Neural cell (in vitro differentiated cells): ENCODE results near the gene ASPSCR1. TPM values are rescaled to one million over a fixed set of nuclear protein-coding genes. Genes with fewer than 3 reads are reported as not detected.

Experiments
- H2AFZ ChIP-seq: fragments of 200-600, 300-800 bp; sonication (generic), shearing (Covaris generic); 2 replicates; pipeline ENCODE4 v1.6.0; 2014; ENCODE audit warnings: low read depth, mild to moderate bottlenecking, antibody characterized with exemption, low read length, moderate library complexity
- H3F3A ChIP-seq: fragments of 200-600 bp; shearing (Covaris generic); 2 replicates; pipeline ENCODE4 v1.6.1; 2016; ENCODE audit warnings: mild to moderate bottlenecking, moderate library complexity, mixed read lengths, antibody characterized with exemption, low read length; ENCODE audit not compliant: insufficient read depth, poor library complexity, severe bottlenecking
- H3K27ac ChIP-seq: fragments of 200-600, 300-800 bp; sonication (generic), shearing (Covaris generic); 2 replicates; pipeline ENCODE4 v1.5.1; 2014; ENCODE audit warnings: mild to moderate bottlenecking, low read length, moderate library complexity
- H3K27me3 ChIP-seq: fragments of 300-800, 200-600 bp; sonication (generic), shearing (Covaris generic); 2 replicates; pipeline ENCODE4 v1.6.0; 2014; ENCODE audit warnings: mild to moderate bottlenecking, low read depth, low read length, moderate library complexity; ENCODE audit not compliant: insufficient read depth
- H3K36me3 ChIP-seq: fragments of 300-800, 200-600 bp; sonication (generic), shearing (Covaris generic); 2 replicates; pipeline ENCODE4 v1.5.1; 2014; ENCODE audit warnings: mild to moderate bottlenecking, antibody characterized with exemption, low read length, moderate library complexity; ENCODE audit not compliant: insufficient read depth
- H3K4me2 ChIP-seq: fragments of 300-800, 200-600 bp; sonication (generic), shearing (Covaris generic); 2 replicates; pipeline ENCODE4 v1.6.0; 2014; ENCODE audit warnings: mild to moderate bottlenecking, low read length
- H3K4me3 ChIP-seq: fragments of 300-800, 200-600 bp; sonication (generic), shearing (Covaris generic); 2 replicates; pipeline ENCODE4 v1.5.1; 2014; ENCODE audit warnings: mild to moderate bottlenecking, low read length, moderate library complexity
- H3K79me2 ChIP-seq: fragments of 200-600 bp; shearing (Covaris generic); replicated peaks from 2 replicates; pipeline ENCODE4 v1.6.0; 2014; ENCODE audit warnings: mild to moderate bottlenecking, low read length, moderate library complexity; ENCODE audit not compliant: insufficient read depth
- H3K9ac ChIP-seq: fragments of 300-800, 200-600 bp; sonication (generic), shearing (Covaris generic); 2 replicates; pipeline ENCODE4 v1.6.1; 2016; ENCODE audit warnings: mild to moderate bottlenecking, low read length, mixed read lengths
- H3K9me2 ChIP-seq: fragments of 200-600 bp; shearing (Covaris generic); 2 replicates; pipeline ENCODE4 v1.6.1; 2016; ENCODE audit warnings: mild to moderate bottlenecking, low read length, mixed read lengths; ENCODE audit not compliant: insufficient read depth
- H3K9me3 ChIP-seq: fragments of 200-600, 300-800 bp; sonication (generic), shearing (Covaris generic); 2 replicates; pipeline ENCODE4 v1.6.1; 2016; ENCODE audit warnings: mild to moderate bottlenecking, mixed run types, low read length, moderate library complexity, mixed read lengths
- H4K20me1 ChIP-seq: fragments of 200-600 bp; shearing (Covaris generic); 2 replicates; pipeline ENCODE4 v1.6.1; 2016; ENCODE audit warnings: mild to moderate bottlenecking, mixed run types; ENCODE audit not compliant: insufficient read depth
- EP300 ChIP-seq: fragments of 450-650 bp; conservative IDR thresholded peaks from 2 replicates; pipeline ENCODE4 v1.6.1; 2014; ENCODE audit warnings: antibody characterized with exemption, mild to moderate bottlenecking, moderate library complexity; ENCODE audit not compliant: poor library complexity, severe bottlenecking
- EZH2 ChIP-seq: fragments of 200-600, 300-800 bp; shearing (Covaris generic), sonication (generic); IDR thresholded peaks from 2 replicates; pipeline ENCODE4 v1.6.1; 2014; ENCODE audit warnings: antibody characterized with exemption, low read length, borderline replicate concordance, mild to moderate bottlenecking; ENCODE audit not compliant: insufficient read depth, poor library complexity, severe bottlenecking
- MXI1 ChIP-seq: fragments of 450-650 bp; conservative IDR thresholded peaks from 2 replicates; pipeline ENCODE4 v1.6.1; 2014; ENCODE audit warnings: antibody characterized with exemption, mild to moderate bottlenecking; ENCODE audit not compliant: poor library complexity, severe bottlenecking
- POLR2AphosphoS5 ChIP-seq: IDR thresholded peaks from 2 replicates; pipeline ENCODE4 v1.6.1; 2012
- RAD21 ChIP-seq: fragments of 450-650 bp; conservative IDR thresholded peaks from 2 replicates; pipeline ENCODE4 v1.6.1; 2014; ENCODE audit warnings: antibody characterized with exemption, mild to moderate bottlenecking, moderate library complexity
- SMC3 ChIP-seq: fragments of 450-650 bp; conservative IDR thresholded peaks from 2 replicates; pipeline ENCODE4 v1.6.1; 2014; ENCODE audit warnings: antibody characterized with exemption, mild to moderate bottlenecking, moderate library complexity; ENCODE audit not compliant: poor library complexity
- TAF1 ChIP-seq: IDR thresholded peaks from 2 replicates; pipeline ENCODE4 v1.6.1; 2012; ENCODE audit warnings: low read depth
- polyA plus RNA-seq: library from polyadenylated mRNA; depleted of rRNA; stranded (reverse); fragments of >200 nt; gene quantifications from 2 replicates; pipeline ENCODE4 v1.2.3, GENCODE V29; 2014
- TF ChIP-seq, protein P1 (sequence below): IDR thresholded peaks from 2 replicates; pipeline ENCODE4 v1.6.1; 2012; ENCODE audit warnings: borderline replicate concordance
- TF ChIP-seq, protein P2 (sequence below): fragments of 450-650 bp; IDR thresholded peaks from 2 replicates; pipeline ENCODE4 v1.5.1; 2014; ENCODE audit warnings: antibody characterized with exemption, mild to moderate bottlenecking, moderate library complexity; ENCODE audit not compliant: poor library complexity, severe bottlenecking

ASPSCR1 gene
- polyA plus RNA-seq, 1 donor from 2014 or later: 28.0 TPM

DNA sequence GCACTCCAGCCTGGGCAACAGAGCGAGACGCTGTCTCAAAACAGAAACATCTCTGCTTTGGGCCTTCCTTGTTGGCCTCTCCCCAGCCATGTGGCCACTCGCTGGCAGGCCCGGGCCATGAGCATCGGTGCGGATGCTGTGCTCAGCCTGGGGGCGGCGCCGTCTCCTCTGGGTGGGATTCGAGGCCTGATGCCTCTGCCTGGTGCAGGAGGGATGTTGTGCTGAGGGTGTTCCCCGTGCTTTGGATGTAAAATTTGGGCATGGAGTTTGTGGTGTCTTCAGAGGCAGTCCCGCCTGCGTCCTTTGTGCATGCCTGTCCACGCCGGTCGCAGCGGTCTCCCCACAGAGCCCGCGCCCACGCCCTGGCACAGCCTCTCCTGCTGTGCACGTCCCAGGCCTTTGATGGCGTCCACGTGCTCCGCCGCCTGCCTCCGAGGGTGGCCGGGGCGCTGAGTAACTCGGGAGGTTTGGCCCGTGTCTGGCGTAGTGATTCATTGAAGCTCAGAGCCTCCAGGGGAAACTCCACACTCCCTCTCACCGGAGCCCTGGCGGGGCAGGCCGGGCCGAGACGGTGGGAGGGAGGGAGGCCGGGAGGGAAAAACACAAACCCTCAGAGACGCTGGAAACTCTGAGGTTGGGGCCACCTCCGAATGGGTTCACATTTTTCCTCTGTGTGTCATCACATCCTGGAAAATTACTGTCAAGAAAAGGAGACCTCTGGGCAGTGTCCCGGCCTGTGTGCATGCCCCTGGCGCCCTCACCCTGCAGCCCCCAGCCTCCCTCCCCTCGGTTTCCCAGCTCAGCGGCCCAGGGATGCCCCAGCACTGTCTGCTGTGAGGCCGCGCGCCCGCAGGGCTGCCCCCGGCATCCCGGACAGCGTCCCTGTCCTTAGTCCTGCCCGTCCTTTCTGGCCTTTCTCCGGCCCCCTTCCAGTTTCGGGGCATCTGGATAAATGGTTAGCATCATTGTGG, 26.3 kb downstream of the ASPSCR1 start:
- no peak overlapping the region for H2AFZ ChIP-seq
- H4K20me1 ChIP-seq: no peaks in the 10 kb centered on the region
- H3K9me2 ChIP-seq: no peaks in the 10 kb centered on the region
- H3K9me3 ChIP-seq: no peaks in the 10 kb centered on the region
- no peak overlapping the region for H3K27ac ChIP-seq
- H3K4me2 ChIP-seq: no peak overlapping the region
- H3K9ac ChIP-seq: no peak overlapping the region
- no peaks in the 10 kb centered on the region for H3K36me3 ChIP-seq
- no peaks in the 10 kb centered on the region for H3K27me3 ChIP-seq
- no peak for TF ChIP-seq EZH2
- TF ChIP-seq RAD21: no peak
- TF ChIP-seq, protein P1, sequence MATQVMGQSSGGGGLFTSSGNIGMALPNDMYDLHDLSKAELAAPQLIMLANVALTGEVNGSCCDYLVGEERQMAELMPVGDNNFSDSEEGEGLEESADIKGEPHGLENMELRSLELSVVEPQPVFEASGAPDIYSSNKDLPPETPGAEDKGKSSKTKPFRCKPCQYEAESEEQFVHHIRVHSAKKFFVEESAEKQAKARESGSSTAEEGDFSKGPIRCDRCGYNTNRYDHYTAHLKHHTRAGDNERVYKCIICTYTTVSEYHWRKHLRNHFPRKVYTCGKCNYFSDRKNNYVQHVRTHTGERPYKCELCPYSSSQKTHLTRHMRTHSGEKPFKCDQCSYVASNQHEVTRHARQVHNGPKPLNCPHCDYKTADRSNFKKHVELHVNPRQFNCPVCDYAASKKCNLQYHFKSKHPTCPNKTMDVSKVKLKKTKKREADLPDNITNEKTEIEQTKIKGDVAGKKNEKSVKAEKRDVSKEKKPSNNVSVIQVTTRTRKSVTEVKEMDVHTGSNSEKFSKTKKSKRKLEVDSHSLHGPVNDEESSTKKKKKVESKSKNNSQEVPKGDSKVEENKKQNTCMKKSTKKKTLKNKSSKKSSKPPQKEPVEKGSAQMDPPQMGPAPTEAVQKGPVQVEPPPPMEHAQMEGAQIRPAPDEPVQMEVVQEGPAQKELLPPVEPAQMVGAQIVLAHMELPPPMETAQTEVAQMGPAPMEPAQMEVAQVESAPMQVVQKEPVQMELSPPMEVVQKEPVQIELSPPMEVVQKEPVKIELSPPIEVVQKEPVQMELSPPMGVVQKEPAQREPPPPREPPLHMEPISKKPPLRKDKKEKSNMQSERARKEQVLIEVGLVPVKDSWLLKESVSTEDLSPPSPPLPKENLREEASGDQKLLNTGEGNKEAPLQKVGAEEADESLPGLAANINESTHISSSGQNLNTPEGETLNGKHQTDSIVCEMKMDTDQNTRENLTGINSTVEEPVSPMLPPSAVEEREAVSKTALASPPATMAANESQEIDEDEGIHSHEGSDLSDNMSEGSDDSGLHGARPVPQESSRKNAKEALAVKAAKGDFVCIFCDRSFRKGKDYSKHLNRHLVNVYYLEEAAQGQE: no peak
- TF ChIP-seq EP300: no peak
- TF ChIP-seq SMC3: no peak
- no peak for TF ChIP-seq MXI1
- TF ChIP-seq, protein P2, sequence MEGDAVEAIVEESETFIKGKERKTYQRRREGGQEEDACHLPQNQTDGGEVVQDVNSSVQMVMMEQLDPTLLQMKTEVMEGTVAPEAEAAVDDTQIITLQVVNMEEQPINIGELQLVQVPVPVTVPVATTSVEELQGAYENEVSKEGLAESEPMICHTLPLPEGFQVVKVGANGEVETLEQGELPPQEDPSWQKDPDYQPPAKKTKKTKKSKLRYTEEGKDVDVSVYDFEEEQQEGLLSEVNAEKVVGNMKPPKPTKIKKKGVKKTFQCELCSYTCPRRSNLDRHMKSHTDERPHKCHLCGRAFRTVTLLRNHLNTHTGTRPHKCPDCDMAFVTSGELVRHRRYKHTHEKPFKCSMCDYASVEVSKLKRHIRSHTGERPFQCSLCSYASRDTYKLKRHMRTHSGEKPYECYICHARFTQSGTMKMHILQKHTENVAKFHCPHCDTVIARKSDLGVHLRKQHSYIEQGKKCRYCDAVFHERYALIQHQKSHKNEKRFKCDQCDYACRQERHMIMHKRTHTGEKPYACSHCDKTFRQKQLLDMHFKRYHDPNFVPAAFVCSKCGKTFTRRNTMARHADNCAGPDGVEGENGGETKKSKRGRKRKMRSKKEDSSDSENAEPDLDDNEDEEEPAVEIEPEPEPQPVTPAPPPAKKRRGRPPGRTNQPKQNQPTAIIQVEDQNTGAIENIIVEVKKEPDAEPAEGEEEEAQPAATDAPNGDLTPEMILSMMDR: no peak
- TF ChIP-seq POLR2AphosphoS5: no peak
- no peak for TF ChIP-seq TAF1
- no peaks in the 10 kb centered on the region for H3K79me2 ChIP-seq
- no peaks in the 10 kb centered on the region for H3F3A ChIP-seq
- H3K4me3 ChIP-seq: no peak overlapping the region

DNA sequence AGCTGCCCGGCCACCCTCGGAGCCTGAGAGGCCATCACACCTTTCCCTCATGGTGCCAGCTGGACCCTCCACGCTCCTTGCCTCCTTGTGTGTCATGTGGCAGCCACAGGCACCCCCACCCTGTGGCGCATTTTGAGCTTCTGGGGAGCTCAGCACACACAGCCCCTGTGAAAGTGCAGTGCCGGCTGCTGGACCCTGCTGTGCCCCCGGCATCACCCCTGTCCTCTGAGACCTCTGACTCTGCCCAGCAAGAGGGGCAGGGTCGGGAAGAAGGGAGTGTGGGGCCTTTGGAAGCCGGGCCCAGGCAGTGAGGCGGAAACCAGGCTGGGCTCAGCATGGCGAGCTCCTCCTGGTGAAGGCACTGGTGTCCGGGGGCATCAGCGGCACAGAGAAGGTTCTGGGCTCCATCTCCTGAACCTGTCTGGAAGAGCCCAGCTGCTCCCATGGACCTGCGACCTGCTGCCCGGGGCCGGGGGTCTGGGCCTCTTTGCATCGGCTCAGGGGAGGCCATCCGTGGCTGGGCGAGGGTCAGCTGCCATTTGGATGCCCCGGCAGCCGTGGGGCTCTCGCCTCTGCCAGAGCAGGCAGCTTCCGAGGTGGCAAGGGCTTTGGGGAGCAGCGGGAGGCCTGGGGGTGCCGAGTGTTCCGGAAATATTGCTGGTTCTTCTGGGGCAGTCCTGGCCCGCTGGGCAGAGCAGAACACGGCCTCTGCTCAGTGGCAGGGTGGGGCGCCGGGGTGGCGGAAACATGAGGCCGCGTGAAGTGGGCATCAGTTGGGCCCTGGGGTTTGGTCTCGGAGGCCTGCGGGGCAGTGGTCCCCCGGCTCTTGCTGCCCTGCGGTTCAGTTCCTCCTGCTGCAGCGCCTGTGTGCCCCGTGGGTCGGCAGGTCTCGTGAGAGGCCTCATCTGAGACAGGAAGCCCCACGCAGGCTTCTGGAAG, 27.4 kb downstream of the ASPSCR1 start:
- Histone ChIP-seq H3K4me2 (no peak overlapping the region), H3K9me2 (no peaks in the 10 kb centered on the region), H3K9me3 (no peaks in the 10 kb centered on the region), H4K20me1 (no peaks in the 10 kb centered on the region), H3K4me3 (no peak overlapping the region), H3K27me3 (no peaks in the 10 kb centered on the region), H3K79me2 (no peaks in the 10 kb centered on the region), H3F3A (no peaks in the 10 kb centered on the region), H2AFZ (no peak overlapping the region), H3K27ac (no peak overlapping the region), H3K36me3 (no peaks in the 10 kb centered on the region), H3K9ac (no peak overlapping the region)
- TF ChIP-seq RAD21: no peak
